ENCODE results near the gene ING5.

Gene ING5

DNA sequence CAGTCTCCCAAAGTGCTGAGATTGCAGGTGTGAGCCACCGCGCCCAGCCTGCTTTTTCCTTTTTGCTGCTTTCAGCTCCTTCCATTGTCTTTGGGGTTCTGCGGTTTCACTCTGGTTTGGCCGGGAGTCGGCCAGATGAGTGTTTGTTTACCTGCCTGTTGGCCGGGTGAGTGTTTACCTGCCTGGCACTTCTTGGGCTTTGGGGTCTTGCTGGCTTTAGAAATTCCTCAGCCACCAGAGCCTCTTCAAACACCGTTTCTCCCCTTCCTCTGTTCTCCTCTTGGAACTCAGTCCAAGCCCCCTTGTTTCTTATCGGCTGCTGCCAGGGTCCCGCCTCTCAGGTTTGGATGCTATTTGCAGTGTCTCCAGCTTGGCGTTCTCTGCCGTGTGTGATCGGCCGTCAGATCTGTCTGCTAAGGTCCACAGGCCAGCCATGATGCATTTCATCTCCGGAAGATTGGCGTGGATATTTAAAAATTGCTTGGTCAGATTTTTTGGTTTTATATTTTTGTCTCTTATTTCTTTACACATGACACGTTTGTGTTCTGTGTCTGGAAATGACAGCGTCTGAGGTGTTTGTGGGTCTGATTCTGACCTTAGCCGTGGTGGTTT lies 60.6 kb downstream of the ING5 start:
- DNase-seq, result no peak

DNA sequence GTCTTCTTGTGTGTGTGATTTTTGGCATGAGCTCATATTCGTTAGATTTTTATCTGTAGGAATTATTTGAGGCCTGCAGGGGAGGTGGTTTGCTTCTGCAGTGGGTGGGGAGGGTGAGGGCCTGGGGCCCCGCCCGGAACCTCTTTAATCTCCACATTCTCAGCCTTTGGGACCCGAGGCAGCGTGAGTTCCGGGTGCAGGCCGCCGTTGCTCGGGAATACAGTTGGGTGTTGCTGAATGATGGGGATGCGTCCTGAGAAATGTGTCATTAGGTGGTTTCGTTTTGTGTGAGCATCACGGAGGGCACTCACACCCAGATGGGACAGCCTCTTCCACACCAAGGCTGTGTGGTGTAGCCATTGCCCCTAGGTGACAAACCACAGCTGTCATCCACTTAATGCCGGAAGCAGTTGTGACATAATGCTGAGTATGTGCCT lies 61.1 kb downstream of the ING5 start:
- DNase-seq, result no peak

DNA sequence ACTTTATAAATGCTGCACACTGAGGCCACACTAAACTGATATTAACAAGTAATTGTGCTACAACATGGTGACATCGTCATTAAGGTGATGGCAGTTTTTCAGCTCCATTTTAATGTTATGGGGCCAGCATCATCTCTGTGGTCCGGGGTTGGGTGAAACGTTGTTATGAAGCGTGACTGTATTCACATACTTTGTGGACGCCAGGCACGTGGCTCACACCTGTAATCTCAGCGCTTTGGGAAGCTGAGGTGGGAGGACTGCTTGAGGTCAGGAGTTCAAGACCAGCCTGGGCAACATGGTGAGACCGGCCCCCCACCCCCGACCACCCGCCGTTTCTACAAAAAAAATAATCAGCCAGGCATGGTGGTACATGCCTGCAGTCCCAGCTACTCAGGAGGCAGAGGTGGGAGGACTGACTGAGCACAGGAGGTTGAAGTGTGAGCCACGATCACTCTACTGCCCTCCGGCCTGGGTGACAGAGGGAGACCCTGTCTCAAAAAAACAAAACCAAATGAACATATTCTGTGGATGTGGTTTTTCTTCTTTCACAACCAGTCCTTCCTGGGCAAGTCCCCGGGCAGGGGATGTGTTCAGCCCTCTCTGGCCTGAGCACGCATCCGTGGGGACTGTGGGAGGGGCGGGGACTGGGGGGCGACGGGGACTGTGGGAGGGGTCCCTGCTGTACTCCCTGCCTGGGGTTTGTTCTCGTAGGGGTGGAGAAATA lies 61.9 kb downstream of the ING5 start:
- no peak for DNase-seq

DNA sequence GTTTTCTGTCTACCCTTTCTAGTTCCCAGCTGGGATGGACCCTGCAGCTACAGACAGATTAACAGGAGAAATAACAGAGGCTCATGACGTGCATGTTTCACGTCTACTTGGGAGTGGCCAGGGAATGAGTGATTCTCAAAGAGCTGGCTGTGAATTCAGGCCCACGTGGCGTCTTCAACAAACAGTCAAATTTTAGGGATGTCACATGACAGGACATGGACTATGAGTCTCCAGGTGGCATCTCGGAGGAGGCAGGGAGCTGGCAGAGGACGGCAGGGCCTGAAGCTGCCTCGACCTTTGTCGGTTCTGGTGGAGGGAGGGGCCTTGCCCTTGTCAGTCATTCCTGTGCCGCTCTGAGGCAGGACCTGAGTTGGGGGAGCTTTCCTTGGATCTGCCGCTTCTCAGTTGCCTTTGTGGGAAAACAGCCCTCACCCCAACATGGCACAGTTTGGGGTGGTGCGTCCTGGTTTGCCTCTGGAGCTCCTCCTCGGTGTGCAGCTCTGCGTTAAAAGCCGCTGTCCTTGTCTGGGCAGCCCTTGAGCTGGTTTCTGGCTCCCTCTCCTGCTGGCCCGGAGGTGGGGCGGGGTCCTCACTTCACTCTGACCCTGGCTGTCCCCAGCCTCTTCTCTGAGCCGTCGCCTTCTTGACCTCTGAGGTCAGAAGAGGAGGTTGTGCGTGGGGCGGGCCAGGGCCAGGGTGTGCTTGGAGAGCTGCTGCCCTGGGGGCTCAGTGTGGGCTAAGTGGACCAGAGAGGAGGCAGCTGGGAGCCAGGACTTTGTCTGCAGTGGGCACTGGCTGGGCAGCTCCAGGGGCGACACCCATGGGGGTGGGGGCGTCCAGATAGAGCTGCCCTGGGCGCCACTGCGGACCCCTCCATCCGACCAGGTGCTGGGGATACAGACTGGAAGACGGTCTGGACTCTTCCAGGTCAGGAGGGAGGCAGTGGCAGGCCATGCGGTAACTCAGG lies 62.7 kb downstream of the ING5 start:
- DNase-seq, result no peak

DNA sequence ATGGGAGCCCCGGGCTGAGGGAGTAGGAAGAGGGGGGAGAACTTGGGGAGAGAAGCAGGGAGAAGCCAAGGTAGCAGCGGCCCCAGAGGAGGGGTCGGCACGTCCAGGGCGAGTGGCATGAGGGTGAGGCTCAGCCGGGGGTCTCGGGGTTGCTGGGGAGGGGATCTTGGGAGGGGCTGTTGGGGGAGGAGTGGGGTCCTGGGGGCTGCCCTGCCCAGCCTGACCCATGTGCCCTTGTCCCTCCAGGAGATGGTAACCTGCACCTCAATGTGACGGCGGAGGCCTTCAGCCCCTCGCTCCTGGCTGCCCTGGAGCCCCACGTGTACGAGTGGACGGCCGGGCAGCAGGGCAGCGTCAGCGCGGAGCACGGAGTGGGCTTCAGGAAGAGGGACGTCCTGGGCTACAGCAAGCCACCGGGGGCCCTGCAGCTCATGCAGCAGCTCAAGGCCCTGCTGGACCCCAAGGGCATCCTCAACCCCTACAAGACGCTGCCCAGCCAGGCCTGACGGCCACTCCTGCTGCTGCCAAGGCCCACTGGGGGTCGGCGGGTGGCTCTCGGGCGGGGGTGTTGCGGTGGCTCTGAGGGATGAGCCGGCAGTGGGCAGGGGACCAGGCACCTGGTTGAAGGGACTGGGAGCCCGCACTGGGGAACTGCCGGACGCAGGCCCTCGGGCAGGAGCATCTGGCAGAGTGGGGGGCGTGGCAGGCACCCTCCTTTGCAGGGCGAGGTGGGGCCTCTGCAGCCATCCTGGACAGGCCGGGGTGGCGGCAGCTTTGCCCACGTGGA lies 65.8 kb downstream of the ING5 start:
- no peak for DNase-seq

DNA sequence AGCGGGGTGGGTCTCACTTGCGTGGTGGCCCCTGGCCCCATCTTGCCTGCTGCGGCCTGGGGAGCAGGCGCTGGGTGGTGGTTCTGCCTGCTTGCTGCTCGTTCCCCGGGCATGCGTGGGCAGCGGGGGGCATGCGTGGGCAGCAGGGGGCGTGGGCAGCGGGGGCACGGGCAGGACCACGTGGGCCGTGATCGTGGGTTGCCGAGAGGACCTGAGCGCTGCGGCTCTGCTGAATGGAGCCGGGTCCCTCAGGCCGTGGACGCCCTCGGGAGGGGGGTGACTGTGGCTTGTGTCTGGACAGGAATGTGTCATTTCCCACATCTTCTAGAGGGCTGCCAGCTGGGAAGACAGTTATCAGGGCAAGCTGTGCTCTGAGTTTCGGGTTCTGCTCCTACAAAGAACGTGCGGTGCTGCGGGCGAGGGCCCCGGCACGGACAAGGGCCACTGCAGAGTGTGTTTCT lies 66.4 kb downstream of the ING5 start:
- no peak for DNase-seq

DNA sequence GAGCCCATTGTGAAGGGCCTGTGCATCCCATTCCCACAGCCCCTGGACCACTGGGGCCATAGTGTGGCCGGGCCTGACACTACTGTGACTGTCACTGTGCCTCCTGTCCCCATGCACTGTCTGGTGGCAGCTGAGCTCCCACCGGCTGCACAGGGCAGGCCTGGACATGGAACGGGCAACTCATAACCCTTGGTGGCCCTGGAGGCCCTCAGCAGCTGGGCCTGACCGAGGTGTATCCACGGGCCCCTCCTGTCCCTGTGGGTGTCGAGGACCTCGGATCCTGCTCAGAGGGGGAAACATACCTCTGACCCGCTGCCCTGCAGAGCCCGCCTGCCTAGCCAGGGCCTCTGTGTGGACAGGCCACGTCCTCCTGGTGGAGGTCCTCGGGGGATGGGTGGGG lies 67.0 kb downstream of the ING5 start:
- no peak for DNase-seq

DNA sequence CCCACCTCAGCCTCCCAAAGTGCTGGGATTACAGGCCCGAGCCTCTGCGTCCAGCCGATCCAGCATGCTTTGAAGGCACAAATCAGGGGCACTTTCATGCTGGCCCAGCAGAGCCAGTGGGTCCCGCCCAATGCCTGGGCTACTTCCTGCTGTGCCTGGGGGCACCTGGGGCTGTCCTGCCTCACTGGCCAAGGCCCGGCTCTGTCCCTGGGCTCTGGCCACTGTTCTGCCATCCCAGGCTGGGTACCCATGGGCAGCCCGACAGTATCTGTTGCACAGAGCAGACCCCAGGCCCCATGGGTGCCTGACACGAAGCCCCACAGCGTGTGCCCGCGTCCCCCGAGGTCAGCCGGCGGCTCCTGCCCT lies 68.0 kb downstream of the ING5 start:
- DNase-seq, result no peak

DNA sequence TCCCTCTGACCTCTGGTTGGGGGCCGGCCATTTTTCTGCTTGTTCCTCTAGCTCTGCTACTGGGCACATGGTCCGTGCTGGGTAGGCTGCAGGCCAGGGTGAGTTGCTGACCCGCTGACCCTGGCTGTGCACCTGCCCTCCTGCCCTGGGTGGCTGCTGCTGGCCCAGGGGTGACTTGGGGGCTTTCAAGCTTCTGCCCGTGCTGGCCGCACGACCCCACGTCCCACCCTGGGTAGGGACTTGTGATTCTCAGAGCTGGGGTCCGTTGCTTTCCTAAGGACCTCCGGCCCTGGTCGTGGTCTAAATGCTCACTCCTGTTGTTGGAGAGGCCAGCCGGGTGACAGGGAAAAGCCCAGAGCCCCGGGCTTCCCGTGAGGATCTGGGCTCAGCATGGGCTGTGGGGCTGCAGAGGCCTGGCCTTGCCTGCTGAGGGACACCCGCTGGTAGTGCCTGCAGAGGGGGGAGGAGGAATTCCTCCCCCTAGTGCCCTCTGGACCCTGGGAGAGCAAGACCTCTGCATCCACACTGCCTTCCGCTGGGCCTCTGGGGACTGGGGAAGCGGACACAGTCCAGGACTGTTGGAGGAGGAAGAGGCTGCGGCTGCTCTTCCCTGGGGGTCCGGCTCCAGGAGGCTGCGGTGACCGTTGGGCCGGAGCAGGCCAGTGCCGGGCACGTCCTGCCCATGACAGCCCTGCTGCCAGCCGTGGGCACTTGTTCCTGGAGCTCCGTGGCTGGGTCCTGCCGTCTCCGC lies 68.5 kb downstream of the ING5 start:
- DNase-seq, result no peak

DNA sequence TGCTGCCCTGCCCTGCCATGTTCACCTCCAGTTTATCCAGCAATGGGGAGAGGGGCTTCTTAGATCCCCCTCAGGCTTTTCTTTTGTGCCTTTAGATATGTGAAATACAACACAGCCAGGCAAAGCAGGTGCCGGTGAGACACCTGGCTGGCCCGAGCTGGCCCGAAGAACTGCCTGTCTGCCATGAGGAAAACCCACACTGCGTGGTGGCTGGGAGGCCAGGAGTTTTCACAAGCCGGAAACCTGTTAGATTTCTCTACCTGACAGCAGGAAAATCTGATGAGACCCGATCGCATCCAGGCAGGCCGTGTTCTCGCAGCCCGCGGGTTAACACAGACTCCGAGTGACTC lies 69.1 kb downstream of the ING5 start:
- DNase-seq, result no peak

DNA sequence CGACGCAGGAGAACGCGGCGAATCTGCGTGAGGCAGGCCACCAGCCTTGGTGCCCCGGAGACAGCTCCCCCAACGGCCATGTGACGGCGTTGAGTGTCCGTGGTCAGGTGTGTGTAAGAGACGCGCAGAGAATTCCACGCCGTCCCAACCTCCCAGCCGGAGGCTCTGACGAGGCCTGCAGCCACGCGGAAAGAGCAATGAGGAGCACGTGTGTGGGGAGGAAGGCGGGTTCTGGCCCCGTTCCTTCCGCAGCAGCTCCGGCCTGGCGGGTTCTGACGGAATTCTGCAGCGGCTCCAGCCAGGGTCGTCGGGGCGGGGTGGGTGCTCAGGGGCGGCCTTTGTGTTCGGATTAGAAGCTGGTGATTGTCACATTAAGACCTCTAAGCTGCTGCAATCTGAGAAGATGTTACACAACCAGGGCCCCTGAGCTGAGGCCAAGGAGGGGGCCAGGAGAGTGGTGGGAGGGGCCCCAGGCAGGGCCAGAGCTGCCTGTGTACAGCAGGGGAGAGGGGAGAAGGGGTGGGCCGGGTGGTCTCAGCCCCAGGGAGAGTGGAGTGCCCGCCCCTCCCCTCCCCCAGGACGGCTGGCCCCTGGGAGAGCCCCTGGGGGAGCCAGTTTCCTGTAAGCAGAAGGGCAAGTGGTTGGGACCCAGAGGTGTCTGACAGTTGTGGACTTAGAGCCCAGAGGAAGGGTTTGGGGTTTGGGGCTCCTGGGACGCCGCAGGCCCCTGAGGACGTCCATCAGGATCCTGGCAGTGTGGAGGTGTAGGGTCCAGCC lies 69.6 kb downstream of the ING5 start:
- no peak for DNase-seq

DNA sequence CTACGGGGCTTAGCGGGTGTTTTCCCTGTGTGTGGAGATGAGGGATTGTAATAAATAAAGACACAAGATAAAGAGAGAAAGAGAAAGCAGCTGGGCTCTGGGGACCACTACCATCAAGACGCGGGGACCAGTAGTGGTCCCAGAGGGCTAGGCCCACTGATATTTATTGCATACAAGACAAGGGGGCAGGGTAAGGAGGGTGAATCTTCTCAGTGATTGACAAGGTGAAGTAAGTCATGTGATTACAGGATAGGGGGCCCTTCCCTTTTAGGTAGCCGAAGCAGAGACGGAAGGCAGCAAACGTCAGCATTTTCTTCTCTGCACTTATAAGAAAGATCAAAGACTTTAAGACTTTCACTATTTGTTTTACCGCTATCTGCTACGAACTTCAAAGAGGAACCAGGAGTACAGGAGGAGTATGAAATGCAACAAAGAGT lies 70.2 kb downstream of the ING5 start:
- DNase-seq, result no peak

DNA sequence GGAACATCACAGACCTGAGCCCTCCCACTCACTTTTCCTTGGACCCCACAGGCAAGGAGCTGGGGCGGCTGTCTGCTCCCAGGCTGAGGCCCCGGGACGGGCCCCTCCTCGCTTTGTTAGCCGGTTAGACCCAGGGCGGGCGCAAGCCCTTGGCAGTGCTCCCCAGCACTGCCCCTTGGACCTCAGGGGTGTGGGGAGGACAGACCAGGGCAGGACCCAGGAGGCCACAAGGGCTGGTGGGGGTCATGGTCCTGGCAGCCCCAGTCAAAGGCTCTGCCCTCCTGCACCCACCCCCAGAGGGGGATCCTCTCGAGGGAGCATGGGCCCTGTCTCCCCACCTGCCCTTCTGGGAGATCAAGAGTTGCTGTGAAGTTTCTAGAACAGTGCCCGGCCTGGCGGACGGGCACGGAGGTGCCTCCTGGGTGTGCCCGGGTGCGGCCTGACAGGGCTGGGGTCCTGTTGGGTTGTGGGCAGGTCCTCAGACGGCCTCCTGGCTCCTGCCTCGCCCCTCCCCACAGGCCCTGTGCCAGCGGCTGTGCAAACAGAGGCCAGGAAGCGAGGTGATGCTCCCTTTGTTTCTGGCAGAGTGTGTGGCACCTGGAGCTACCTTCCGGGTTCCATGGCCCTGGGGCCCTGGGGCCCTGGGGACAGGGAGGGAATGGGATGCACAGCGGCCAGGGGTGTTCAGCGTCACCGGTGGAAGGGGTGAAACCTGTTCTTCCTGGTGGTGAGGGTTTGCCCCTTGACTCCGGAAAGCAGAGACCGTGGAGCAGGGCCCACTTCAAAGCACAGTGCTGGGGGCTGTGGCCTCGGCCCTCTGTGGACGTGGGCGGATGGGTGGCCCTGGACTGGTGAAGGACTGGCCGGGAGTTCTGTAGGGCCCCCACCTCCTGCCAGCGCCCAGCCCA lies 71.9 kb downstream of the ING5 start:
- no peak for DNase-seq

DNA sequence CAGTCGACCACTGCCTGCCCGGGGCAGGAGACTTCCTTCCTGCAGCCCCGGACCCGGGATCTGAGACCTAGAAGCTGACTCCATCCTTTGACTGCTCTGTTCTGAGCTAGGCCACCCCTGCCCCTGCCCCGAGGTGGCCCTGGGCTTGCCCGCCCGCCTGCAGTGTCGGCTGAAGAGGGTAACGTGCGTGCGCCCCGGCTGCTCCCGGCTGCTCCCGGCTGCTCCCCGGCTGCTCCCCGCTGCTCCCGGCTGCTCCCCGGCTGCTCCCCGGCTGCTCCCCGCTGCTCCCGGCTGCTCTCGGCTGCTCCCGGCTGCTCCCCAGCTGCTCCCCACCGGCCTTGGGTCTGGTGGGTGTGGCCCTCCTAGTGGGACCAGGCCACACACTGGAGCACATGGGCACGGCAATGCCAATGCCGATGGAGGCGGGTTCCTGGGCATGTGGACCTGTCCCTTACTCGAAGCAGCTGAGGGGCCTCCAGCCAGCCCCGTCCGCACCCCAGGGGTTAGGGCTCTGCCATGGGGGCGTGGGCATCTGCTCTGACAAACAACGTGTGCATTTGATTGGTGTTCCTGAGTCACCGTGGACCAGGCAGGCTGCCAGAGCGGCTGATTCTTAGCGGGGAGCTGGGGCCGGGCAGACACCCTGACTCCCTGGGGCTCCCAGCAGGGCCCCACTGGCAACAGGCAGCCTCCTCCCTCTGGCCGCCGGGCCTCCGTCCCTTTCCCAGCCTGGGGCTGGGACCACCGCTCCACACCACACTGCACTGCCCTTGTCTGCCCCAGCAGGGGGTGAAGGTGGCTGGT lies 72.8 kb downstream of the ING5 start:
- DNase-seq, result no peak

DNA sequence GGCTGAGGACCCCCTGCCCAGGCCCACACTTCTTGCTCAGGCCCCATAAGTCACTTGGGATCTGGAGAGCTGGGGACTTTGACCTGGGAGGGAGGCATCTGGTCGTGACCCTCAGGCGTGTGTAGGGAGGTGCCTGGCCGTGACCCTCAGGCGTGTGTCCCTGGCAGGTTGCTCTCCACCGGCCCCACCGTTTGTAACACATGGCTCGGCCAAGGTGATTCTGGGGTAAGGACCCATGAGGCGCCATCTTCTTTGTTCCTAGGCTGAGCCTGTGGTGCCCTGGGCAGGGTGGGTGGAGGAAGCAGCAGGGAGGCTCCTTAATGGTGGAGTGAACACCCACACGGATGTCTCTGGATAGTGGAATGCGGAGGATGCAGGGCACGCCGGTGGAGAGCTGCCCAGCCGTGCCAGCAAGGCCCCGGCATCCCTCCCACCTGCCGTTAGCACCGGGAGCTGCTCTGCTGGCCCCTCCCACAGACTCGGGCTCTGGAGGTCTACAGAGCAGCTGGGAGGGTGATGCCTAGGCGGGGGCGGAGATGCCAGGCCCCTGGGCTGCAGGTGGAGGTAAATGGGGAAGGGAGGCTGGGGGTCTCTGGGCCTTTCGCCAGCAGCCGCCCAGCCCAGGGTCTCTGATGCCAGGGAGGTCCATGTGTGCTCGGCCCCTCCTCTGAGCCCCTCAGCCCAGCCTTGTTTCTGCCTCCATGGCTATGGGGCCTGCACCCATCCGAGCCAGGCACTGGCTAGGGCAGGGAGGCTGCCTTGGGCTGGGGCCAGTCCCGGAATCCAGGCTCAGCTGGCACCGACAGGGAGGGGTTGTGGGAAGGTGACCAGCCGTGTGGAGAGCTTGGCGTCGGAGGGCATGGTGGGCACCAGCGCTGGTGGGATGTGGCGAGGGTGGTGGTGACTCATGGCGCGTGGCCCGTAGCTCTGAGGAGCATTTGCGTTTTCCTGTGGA lies 73.7 kb downstream of the ING5 start:
- no peak for DNase-seq

DNA sequence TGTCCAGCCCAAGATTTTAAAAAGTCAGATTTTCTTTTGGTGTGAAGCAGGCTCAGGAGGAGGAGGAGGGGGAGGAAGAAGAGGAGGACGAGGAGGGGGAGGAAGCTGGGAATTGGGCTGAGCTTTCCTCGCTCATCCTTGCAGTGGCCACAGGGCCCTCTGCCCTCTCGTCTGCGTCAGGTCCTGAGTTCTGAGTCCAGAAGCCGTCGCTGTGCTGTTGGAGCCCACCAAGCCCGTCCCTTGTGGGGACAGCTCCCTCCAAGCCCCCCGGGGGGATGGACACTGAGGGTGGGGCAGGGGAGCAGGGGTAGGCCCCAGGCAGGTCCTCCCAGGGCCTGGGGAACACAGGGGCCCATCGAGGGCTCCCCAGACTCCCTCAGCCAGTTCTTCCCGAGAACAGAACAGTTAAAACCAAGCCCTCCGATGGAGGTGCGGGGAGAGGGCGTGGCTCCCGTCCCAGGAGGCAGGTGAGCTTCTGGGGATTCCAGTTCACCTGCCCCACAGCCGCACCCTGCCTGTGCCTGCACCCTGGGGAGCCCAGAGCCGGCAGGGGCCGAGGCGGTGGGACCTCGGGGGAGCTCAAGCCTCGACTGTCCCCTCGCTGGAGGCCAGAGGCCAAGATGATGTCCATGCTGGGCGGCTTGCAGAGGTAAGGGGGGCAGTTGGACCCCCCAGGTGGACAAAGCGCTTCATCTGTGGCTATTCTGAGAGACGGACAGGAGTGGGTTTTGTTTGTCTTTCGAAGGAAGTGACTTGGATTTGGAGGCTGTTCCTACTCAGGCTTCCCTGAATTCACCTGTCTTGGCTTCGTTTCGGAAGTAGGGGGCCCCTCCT lies 74.7 kb downstream of the ING5 start, which contains the start of gene GAL3ST2:
GAL3ST2 (plus strand) TSS at position 487 of the 834 bp plus-strand sequence; CDS start at position 621, 134 bp downstream.
- DNase-seq, result no peak
